Epidermal melanocyte (primary cell): ENCODE data around the gene RBMS1.
"Not testable (repeated sequence)": the region's sequence is repeated elsewhere in the genome, so short reads cannot be mapped to it uniquely, and the experiment has no call there.

Experiments used
- DNase-seq: peaks from one replicate; pipeline ENCODE4 v3.0.0; 2011; ENCODE audit warnings: low spot score; ENCODE audit not compliant: insufficient read length

RBMS1 gene

GRCh38 chr2:160502478-160502877, 8.9 kb upstream of the RBMS1 start:
- DNase-seq: no peak

DNA sequence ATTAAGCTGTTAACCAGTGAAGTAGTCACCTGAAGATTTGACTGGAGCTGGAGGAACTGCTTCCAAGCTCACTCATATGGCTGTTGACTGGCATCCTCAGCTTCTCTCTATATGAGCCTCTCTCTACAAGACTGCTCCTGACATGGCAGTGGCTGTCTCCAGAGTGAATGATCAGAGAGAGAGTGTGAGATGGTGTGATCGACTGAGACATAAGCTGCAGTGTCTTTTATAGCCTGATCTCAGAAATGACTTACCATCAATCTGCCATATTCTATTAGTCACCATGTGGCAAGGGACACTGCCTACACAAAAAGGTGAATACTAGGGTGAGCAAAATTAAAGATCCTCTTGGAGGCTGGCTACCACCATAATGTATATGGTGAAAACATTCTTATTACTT, 7.8 kb upstream of the RBMS1 start:
- DNase-seq: no peak

DNA sequence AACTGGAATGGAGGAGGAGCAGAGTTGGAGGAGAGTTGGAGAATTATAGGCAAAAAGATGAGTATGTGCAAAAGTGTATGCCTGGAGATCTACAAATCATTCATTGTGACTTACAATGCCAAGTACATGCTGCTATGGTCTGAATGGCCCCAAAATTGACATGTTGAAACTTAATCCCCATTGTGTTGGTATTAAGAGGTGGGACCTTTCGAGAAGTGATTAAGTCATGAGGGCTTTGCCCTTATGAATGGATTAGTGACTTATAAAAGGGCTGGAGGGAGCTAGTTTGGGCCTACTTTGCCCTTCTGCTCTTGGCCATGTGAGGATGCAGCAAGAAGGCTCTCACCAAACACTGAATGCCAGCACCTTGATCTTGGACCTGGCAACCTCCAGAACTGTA, 6.3 kb upstream of the RBMS1 start:
- DNase-seq: no peak

DNA sequence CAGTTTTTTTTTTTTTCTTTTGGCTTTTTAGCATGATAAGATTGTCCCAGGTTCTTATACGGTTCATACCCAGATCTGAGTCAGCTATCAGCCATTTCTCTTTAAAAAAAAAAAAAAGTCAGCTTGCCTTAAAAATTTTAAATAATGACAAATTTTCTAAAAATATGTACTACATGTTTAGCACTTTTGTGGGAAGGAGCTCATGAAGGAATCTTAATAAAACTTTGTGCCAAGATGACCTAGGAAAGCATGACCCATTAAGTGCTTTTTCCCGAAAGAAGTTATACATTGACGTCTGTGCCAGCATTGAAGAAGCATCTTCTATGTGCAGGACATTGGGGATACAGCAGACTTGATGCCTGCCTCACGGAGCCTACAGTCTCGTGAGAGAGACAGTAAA, 4.5 kb upstream of the RBMS1 start:
- DNase-seq: no peak

DNA sequence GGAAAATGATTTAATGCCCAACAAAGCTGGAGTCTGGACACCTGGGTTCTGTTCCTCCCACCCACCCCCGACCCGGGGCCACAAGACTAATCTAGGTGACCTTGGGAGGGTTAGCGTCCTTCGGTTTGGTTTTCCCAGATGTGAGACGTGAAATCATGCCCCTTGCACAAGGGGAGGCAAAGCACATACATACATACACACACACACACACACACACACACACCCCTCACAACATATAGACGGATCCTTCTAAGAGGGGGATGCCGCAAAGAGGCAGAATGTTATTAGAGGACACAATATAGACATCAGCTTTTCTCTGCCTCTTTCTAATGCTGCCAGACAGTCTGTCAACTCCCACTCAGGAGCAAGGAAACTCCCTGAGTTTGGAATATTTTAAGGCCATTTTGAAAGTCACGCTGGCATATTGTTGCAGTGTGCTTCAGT, 616 bp upstream of the RBMS1 start:
- no peak for DNase-seq

- DNase-seq: no peak
These were observed 993 bp downstream of the RBMS1 start for GRCh38 chr2:160492401-160493226.

DNA sequence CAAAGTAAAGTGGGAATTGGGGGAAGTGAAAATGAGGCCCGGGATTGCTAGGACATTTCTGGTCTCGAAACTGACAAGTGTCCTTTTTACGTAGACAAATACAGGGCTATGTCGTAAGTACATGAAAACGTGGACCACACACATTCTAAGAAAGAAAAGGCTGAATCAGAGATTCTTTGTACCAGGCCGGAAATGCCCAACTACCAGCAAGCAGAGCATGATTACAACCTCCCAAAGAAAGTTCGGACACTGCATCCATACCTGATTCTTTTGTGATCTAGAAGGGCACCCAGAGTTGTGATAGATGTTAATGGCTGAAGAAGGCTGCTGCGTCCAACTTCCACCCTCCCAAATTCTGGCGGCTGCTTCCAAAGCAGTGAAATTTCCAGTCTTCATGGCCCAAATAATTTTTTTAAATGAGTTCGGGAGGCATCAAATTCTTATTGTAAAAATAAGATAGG, 1.7 kb downstream of the RBMS1 start:
- DNase-seq: no peak

- no peak for DNase-seq
These were observed 2.6 kb downstream of the RBMS1 start for GRCh38 chr2:160490733-160491685.

GRCh38 chr2:160489111-160489510, 4.5 kb downstream of the RBMS1 start:
- no peak for DNase-seq

- DNase-seq: not testable (repeated sequence)
These were observed 5.3 kb downstream of the RBMS1 start for GRCh38 chr2:160488289-160488688.

DNA sequence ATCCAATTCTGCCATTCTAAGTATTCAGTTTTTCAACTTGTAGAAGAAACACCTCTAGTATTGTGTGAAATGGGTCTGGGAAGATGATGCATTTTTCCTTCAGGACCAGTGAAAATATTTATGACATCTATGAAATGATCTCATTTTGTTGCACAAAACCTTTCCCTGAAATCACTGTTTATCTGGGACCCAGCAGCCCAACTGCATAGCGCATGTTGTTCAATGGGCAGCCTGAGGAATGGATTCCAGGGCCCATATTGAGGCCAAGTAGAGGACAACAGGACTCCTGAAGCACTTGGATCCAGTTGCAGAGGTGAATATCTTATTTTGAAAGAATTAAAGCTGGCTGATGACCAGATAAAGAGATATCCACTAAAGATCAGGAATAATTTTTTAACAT, 7.3 kb downstream of the RBMS1 start:
- no peak for DNase-seq

DNA sequence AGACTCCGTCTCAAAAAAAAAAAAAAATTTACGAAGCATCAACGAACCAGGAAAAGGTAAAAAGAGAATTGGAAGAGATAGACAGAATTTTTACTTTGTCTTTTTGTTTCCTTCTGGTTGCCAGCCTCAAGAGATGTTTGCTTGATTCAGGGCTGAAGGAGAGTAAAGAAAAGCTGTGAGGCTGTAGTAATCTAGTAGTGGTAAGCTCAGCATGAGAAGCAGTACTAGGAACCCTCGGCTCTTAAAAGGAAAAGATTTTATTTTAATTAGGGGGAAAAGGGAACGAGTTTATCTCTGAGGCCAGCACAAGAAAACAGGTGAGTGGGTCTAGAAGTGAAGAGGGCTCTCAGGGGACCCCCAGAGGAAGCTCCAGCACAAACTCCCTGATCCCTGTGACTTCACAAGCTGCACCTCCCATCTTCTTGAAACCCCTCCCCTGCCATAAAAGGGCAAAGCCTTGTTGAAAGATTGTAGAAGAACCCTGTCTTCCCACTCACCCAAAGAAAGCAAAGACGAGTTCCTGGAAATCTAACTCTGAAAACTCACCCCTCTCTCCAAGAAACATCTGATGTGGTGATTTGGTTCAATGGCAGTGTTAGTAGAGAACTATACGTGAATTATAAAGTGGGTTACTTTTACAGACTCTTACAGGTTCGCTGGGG, 8.6 kb downstream of the RBMS1 start:
- no peak for DNase-seq

DNA sequence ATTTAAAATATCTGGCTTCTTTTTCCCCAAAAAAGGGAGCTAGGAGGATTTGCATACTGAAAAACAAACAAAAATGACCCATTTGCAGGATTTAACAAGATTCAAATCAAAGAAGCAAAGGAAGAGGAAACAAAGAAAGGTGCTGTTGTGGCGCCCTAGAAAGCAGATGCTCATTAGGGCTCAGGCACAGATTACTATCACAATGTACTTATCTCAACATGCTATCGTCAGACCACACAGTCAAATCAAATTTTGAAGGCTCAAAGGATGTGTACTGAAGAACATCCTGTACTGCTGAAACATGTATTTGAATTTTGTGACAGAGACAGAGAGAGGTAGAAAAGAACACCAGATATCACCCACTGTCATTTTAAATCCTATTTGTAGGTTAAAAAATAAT, 10.9 kb downstream of the RBMS1 start:
- DNase-seq: no peak

DNA sequence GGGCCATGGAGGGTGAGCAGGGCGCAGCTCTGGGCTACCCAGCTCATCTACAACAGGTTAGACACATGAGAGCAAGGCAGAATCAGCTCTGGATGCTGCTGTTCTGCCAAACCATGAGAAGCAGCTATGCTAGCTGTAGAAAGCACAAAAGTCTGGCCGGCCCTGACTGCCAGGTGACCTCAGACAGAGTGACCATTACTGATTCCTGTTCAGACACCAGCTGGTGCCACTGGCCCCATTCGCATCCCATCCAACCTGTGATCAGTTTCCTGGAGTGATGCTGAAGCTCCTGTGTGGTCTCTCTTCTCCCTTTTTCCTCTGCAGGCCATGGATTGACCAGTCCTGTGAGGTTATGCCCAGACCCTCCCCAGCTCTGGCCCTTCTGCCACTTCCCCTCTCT, 14.3 kb downstream of the RBMS1 start:
- DNase-seq: no peak

DNA sequence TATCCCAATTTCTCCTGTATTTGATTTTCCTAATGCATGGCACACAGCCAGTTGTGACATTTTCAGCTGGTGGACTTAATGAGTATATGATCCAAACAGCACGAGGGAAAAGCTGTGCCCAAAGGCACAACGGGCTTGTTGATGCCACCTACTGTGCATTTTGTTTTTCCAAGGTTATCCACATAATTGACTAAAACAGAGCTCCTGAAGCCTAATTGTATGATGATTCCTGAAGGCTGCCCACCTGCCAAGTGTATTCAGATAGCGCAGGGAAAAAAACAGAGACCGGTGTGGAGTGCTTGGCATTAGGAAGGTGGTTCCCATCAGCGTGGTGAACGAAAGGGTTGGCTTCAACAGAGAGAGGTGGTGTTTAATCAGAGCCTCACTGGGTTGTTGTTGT, 14.9 kb downstream of the RBMS1 start:
- DNase-seq: no peak

DNA sequence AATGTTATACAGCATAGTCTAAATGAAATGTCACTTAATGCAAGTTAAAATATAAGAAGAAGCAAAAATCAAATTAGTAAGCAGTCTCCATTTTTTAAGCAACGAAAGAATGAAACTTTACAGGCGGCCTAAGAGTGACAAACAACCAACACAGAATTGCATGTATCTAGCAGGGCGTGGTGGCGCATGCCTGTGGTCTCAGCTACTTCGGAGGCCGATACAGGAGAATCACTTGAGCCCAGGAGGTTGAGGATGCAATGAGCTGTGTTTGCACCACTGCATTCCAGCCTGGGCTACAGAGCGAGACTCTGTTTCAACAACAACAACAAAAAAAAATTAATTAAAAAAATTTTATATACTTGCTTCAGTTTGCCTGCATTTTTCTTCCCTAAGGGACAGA, 16.6 kb downstream of the RBMS1 start:
- DNase-seq: no peak

DNA sequence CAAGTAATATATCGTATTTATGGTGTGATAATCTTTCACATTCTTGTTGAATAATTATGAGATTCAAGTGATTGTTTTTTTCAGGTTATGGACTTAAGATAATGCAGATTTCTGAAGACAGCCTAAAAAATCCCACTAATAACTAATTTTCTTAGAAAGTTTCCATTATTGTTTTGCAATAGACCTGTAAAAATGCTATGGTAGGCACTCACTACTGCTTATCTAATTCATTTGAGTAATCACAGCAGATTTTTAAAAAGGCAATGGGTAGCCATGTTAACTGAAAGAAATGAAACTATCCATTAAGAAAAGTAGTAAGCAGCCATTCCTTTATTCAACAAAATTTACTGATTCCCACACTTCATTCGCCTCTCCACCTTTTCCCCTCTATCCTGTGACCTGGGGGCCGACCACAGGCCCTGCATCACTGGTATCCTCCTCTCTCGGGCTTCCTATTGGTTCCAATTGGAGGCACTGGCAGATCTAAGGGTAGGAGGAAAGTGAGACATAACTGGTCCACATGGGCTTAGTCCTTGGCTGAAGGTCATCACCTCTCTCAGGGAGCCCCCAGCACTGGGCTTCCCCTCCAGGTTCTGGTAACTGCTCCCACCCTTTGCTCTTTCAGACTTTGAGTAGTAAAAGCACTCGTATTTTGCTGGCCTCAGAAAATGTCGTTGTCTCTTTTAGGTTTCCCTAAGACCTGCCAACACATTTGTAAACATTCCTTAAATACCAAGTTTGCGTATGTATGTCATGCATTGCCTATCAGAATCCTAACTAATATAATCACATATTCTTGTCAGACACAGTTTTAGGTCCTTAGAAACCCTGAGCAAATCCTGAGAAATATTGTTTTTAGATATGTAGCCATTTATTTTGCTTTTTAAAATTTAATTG, 18.5 kb downstream of the RBMS1 start:
- DNase-seq: no peak

DNA sequence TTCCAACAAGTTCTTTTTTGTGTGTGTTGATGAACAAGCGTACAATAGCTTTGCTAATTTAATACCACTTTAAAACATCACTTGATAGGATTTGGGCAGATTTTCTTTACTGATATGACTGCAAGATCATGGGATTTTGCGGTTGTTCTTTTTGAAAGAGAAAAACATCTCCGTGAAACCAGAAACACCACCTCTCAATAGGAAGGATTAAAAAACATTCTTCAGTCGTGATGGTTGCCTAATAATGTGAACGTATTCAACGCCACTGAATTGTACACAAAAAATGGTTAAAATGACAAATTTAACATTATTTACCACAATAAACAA, 19.3 kb downstream of the RBMS1 start:
- no peak for DNase-seq

DNA sequence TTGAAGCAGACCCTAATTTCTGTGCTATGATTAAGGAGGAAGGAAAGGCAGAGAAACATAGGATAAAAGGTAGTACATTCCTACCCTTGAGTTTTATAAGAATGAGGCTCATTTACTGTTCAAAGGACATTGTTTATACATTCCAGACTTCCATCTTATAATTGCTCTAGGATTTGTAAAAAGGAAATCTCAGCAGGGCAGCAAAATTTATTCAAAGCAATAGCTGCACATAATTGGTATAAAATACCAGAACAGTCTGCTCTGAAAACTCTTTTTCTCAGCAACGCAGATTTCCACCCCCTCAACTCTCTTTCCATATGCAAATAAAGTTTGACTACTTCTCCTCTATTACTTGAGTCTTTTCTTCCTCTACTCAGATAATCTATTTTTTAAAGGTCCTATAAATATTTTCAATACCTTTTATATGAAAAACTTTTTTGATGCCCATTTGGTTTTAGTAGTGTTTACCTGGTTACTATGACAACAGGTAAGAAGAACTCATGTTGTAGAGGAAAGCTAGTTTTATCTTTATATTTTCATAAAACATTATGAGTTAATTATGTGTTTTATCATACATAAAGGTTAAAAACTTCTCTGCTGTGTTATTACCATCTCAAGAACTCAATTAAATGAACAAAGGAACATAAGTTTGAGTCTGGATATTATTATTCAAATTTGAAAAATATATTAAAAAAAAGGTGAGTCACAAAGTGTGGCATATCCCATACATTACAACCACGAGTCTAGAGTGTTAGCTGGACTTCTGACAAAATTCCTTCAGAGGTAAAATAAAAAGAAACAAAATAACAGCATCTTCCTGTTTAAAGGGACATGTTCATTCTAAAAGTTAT, 19.9 kb downstream of the RBMS1 start:
- DNase-seq: no peak

DNA sequence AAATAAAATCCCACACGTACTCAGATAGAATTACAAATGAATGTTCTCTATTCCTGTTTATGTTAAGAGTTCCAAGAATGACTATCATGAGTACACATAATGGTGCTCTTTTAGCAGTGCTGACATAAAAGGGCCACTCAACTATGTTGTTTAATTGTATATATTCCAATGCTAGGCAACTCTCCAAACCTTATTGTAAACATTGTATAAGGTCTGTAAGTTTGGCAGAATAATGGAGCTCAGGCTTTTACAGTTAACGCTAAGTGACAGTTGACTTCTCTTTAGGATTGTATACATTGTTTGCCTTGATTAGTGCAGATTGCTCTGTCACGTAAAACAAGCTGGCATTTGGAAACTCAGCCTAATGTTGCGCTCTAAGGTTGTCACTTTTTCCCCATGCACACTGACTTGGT, 20.8 kb downstream of the RBMS1 start:
- DNase-seq: no peak
